ENCODE measurements around the gene TECPR2.

Gene TECPR2

DNA sequence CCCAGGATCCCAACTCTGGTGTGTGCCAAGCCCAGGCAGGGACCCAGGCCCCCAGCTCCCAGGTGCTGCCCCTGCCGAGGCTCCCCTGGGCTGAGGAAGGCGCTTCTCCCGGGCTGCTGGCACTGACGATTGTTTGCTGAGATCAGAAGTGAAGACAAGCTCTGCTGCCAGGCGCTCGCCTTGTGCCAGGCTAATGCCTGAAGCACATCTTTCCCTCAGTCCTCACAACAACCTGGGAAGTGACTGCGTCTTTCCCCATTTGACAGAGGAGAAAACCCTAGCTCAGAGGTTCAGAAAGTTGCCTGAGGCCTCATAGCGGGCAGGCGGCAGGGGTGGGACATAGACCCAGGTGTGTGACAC is 110.0 kb downstream of the TECPR2 start:
- no peak for DNase-seq

DNA sequence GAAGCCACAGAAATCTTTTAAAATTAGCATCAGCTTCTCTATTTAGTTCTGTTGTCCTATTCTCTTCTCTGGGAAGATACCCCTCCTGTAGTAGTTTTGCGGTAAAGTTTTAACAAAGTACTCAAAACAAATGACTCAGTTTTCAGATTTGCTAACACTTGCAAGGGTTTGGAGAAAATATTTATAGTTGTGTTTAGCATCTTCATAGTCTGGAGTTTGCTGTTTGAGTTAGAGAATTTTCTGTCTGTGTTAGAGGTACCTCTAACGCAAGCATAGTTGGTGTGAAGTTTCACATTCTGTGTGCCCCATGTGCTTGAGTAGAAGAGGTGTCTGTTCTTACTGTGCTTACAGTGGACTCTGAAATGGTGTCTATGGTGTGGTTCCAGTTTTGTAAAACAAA is 110.8 kb downstream of the TECPR2 start:
- no peak for DNase-seq

DNA sequence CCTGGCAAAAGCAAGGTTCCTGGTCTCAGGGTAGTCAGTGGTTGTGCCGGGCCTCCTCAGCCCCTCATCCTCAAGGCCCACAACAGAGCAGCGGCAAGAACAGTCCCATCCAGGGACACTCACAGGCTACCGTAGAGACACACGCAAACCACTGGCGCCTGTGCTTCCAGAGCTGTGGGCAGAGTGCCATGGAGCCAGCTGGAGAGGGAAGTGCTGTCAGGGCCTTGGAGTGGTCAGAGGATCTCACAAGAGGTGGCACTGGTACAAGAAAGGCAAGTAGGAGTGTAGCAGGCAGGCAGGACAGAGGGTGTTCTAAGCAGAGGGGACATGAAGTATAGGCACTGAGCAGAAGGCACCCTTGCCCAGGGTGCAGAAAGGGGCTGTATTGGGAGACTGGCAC is 112.2 kb downstream of the TECPR2 start:
- DNase-seq, result no peak

- DNase-seq, result no peak
These were observed 116.4 kb downstream of the TECPR2 start for GRCh38 chr14:102479107-102479506.

DNA sequence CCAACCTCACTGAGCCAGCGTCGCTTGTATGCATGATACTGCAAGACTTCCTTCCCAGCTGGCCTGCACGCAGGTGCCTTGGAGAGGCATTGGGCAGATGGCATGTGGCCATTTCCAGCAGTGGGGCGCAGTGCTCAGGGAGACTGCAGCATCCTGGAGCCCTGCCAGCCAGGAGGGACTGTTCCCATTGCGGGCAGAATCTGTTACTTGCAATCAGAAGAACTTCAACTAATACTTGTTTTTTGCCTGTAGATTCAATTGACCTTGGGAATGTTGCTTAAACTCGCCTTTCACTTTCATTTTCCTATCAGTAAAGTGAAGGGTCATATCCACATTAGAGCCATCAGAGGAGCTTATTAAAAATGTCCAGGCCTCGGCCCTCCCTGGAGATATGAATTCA is 117.0 kb downstream of the TECPR2 start:
- no peak for DNase-seq

DNA sequence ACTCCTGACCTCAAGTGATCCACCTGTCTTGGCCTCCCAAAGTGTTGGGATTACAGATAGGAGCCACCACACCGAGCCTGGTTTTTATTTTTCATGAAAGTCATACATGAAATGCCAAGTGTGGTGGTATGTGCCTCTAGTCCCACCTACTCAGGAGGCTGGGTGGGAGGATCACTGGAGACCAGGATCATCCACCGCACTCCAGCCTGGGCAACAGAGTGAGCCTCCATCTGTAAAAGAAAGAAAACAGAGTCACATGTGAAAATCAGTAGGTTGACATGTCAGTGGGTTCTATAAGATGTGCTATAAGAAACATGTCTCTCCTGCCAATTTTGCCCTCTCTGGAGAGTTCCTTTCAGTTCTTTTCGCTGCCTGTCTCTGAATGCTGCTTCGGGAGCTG is 118.6 kb downstream of the TECPR2 start:
- no peak for DNase-seq

GRCh38 chr14:102481791-102482238 is 119.1 kb downstream of the TECPR2 start:
- DNase-seq, result no peak

GRCh38 chr14:102484316-102484715 is 121.6 kb downstream of the TECPR2 start:
- DNase-seq, result no peak

DNA sequence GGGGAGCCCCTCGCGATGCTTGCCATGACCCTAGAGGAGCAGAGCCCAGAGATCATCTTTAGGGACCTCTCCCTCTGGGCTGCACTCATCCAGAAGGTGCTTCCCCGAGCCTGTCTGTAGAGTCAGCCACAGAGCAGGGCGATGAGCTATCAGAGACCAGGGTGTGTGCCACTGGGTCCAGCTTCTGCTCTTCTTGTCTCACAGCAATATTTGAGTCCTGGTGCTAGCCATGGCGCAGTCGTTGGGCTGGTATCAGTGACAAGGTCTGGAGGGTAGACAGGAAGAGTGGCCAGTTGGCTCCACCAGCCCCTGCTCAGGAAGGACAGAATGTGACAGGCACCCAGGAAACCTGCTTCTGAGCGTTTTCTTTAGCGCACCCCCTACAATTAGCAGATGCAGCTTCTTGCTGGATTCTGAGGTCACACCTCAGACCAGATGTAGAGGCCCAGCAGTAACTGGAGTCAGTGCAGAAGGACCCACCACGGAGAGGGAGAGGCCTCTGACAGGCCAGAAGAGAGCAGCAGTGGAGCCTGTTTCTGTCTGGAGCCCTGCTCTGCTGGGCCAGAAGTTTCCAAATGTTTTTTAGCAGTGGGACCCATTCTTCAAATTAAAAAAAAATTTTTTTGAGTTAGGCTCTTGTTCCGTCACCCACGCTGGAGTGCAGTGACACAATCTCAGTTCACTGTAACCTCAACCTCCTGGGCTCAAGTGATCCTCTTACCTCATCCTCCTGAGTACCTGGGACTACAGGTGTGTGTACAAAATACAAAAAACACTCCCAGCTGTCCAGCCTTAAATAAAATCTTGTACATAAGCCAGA is 123.2 kb downstream of the TECPR2 start:
- DNase-seq, result no peak

- DNase-seq, result no peak
These were observed 123.9 kb downstream of the TECPR2 start for GRCh38 chr14:102486513-102487203.

DNA sequence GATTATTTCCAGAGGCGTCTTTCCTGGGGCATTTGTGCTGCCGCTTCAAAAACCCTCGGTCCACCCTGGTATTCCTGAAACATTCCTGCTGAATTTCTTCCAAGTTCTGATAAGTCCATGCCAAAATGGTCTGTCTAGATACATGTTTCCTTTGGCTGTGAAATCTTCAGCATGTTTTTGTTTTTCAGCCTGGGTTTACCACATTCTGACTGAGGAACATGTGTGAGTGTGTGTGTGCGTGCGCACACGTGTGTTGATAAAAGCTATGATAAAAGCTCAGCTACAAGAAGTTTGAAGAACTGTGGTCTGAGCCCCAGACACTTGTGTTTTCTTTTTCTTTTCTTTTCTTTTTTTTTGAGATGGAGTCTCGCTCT is 124.5 kb downstream of the TECPR2 start:
- no peak for DNase-seq

- no peak for DNase-seq
These were observed 127.7 kb downstream of the TECPR2 start for GRCh38 chr14:102490456-102490855.

- no peak for DNase-seq
These were observed 128.6 kb downstream of the TECPR2 start for GRCh38 chr14:102491366-102491765.

DNA sequence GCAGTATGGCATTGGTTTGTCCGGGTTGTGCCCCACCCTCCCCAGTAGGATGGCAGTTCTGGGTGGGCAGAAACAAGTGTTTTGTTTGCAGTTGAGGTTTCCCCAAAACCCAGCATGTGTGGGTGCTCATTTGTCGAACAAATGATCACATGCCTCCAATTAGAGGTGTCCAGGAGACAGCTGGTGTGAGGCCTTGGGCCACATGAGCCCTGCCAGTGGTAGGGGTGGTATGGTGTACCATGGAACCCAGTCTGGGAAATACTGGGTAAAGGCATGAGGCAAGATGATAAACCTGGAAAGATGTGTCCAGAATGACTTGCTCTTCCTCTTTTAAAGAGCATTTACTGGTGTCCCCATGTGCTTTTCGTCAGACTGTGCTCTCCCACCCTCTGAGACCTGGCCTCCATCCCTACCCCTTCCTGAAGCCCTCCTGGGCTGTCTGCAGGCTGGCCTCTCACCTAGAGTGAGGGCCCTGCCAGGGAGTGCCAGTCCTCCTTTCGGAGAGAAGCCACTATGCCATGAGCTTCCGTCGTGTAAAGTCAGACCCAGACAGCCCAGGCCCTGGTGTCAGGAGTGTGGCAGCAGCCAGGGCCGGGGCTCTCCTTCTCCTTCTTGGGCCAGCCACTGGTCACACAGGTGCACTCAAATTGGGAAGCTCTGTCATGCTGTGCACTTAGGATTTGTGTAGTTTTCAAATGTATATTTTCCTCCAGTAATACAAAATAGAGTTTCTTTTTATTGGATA is 129.2 kb downstream of the TECPR2 start:
- no peak for DNase-seq

DNA sequence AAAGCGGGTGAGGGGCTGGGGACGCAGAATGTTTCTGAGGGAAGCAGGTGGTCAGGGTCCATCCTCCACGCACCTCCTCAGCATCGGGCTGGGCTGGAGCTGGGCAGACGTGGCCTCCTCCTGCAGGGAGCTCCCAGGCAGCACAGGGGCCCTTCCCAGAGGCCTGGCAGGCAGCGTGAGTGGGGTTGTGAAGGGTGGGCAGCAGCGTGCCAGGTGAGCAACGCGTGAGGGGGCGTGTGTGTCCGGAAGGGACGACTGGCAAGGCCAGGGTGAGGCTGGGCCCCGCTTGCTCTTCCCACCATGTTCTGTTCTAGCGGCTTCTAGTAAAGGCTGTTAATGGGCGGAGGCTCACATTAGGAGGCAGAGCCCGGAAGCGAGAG is 129.8 kb downstream of the TECPR2 start:
- DNase-seq, result no peak

GRCh38 chr14:102493096-102493495 is 130.4 kb downstream of the TECPR2 start:
- DNase-seq, result no peak

DNA sequence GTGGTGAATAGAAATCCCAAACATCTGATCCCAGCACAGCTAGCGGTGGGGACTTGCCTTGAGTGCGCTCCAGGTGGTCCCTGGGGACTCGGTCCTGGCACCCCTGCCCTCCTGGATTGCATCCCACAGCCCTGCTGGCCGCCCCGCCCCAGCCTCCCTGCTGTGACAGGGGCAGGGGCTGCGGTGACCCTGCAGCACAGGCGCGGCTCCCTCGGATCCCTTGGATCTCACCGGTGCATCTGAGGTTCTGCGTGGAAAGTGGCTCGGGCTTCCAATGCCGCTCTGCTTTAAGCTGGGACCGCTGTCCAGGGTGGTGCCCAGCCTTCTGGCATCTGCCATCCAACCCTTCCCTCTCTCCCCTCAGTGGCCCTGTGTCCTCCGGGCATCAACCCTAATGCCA is 130.8 kb downstream of the TECPR2 start:
- no peak for DNase-seq

GRCh38 chr14:102495491-102496330 is 133.0 kb downstream of the TECPR2 start:
- DNase-seq, result no peak

DNA sequence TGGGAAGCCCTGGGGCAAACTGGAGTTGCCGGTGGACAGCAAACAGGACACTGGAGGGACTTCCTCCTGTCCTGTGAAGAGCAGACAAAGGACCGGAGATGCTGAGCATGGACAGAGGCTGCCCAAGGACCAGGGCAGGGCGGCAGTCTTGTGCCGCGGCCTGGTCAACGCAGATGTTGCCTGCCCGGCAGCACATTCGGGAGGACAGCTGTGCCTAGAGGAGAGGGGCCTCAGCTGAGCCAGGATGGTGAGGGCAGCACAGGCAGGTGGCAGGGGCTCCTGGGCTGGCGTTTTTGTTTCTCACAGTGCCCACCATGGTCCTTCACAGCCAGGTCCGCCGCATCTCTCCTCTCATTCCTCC is 133.6 kb downstream of the TECPR2 start:
- no peak for DNase-seq

DNA sequence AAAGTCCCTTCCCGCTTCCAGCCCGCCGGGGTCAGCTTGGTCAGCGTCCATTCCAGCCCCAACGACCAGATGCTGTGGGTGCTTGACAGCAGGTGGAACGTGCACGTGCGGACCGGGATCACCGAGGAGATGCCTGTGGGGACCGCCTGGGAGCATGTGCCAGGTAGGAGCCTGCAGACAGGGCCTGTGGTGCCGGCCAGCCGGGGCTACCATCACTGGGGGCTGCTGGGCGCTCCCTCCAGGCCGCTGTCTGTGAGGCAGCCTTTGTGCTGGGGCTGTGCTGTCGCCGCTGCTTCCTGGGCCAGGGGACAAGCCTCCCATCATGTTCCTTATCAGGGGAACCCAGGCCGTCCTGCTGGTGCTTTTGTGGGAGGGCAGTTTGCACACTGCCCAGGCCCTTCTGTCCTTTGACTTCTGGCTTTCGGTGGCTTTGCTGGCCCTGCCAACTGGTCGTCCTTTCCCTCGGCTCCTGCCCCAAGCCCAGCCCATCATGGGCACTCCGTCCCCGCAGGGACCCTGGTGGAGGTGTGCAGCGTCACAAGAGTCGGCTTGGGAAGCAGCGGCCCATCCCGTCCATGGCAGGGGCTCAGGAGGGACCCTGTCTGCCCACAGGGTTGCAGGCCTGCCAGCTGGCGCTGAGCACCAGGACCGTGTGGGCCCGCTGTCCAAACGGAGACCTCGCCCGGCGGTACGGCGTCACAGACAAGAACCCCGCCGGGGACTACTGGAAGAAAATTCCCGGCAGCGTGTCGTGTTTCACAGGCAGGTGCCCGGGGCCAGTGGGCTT is 134.4 kb downstream of the TECPR2 start:
- no peak for DNase-seq

GRCh38 chr14:102497998-102498677 is 135.4 kb downstream of the TECPR2 start:
- no peak for DNase-seq

Measured in NK-92 treated with Interleukin-12 subunit alpha and Interleukin-12 subunit beta, amount 100 ng/mL, for 24 hours (cell line).